Measurements from ENCODE around the gene SPP1. TPM values are rescaled to one million over a fixed set of nuclear protein-coding genes. Genes with fewer than 3 reads are reported as not detected.

The SPP1 gene
- total RNA-seq, 4 donors from 2014 or later = 1.9 to 57.0 (median 7.4) TPM

GRCh38 chr4:87961993-87962392, 13.5 kb upstream of the SPP1 start:
- WGBS, 2 donors = 56 to 58% methylated on average over 1 of the region's 1 CpG
- H3K4me3 ChIP-seq (ENCODE audit: low read depth, poor library complexity, severe bottlenecking) = no peak overlapping the region
- intact Hi-C loops (cut with DNase I; ENCODE audit: low total_unique reads) = no loop called here
- TF ChIP-seq CTCF (IDR thresholded peaks at IDR 0.05) (no peak), POLR2A (IDR thresholded peaks at IDR 0.05) (no peak)
- no peak for DNase-seq (ENCODE audit: low spot score in 2 of 2)

GRCh38 chr4:87962398-87963146, 12.9 kb upstream of the SPP1 start:
- 78 to 79% methylated on average over 5 of the region's 5 CpGs for WGBS, 2 donors
- no peak overlapping the region for H3K4me3 ChIP-seq (ENCODE audit: low read depth, poor library complexity, severe bottlenecking)
- no peak for TF ChIP-seq POLR2A (IDR thresholded peaks at IDR 0.05)
- no peak for TF ChIP-seq CTCF (IDR thresholded peaks at IDR 0.05)
- intact Hi-C loops (cut with DNase I; ENCODE audit: low total_unique reads) = no loop called here
- DNase-seq (ENCODE audit: low spot score in 2 of 2) = no peak

- WGBS, 2 donors = 86 to 91% methylated on average over 8 to 15 of the region's 21 CpGs
- intact Hi-C loops (cut with DNase I; ENCODE audit: low total_unique reads) = no loop called here
- H3K4me3 ChIP-seq (ENCODE audit: low read depth, poor library complexity, severe bottlenecking) = no peak overlapping the region
- TF ChIP-seq POLR2A (IDR thresholded peaks at IDR 0.05) (no peak), CTCF (IDR thresholded peaks at IDR 0.05) (no peak)
- DNase-seq (ENCODE audit: low spot score in 2 of 2) = no peak
These were observed 10.0 kb upstream of the SPP1 start for GRCh38 chr4:87965501-87965975.

GRCh38 chr4:87966095-87966496, 9.4 kb upstream of the SPP1 start:
- no peak for DNase-seq (ENCODE audit: low spot score in 2 of 2)
- no peak for TF ChIP-seq CTCF (IDR thresholded peaks at IDR 0.05)
- TF ChIP-seq POLR2A (IDR thresholded peaks at IDR 0.05) = no peak
- no peak overlapping the region for H3K4me3 ChIP-seq (ENCODE audit: low read depth, poor library complexity, severe bottlenecking)
- WGBS, 2 donors = 98% methylated on average over 8 of the region's 9 CpGs
- intact Hi-C loops (cut with DNase I; ENCODE audit: low total_unique reads) = no loop called here

DNA sequence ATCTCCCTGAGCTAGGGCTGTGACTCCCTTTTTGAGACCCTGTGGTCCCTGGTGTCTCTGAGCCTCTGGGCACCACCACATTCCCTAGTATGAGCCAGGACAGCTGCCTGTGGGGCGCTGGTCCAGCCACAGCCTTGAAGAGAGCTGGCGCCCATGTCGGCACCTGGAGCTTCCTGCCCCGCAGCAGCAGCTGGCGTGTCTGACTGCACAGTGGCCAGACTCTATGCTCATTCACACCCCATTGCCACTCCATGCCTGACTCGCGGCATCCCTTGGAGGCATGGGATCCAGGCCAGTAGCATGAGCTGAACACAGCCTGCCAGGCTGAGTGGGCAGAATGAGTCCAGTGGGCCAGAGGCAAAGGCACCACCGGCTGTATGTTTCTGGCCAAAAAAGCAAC, 8.3 kb upstream of the SPP1 start:
- H3K4me3 ChIP-seq (ENCODE audit: low read depth, poor library complexity, severe bottlenecking) = no peak overlapping the region
- DNase-seq (ENCODE audit: low spot score in 2 of 2) = no peak
- no peak for TF ChIP-seq CTCF (IDR thresholded peaks at IDR 0.05)
- TF ChIP-seq POLR2A (IDR thresholded peaks at IDR 0.05) = no peak
- 67 to 83% methylated on average over 1 to 8 of the region's 8 CpGs for WGBS, 2 donors
- intact Hi-C loops (cut with DNase I; ENCODE audit: low total_unique reads) = no loop called here
